ENCODE results near the gene ADA.

GRCh38 chr20:44622501-44623270, 28.8 kb downstream of the ADA start:
- no peak for TF ChIP-seq CTCF (IDR thresholded peaks at IDR 0.05)
- TF ChIP-seq POLR2AphosphoS5 (IDR thresholded peaks at IDR 0.05) = no peak
